ENCODE data around the gene NIBAN1. TPM values are rescaled to one million over a fixed set of nuclear protein-coding genes. Genes with fewer than 3 reads are reported as not detected.

Gene NIBAN1
- total RNA-seq, 1 experiment from 2014 or later: 5.9 TPM

DNA sequence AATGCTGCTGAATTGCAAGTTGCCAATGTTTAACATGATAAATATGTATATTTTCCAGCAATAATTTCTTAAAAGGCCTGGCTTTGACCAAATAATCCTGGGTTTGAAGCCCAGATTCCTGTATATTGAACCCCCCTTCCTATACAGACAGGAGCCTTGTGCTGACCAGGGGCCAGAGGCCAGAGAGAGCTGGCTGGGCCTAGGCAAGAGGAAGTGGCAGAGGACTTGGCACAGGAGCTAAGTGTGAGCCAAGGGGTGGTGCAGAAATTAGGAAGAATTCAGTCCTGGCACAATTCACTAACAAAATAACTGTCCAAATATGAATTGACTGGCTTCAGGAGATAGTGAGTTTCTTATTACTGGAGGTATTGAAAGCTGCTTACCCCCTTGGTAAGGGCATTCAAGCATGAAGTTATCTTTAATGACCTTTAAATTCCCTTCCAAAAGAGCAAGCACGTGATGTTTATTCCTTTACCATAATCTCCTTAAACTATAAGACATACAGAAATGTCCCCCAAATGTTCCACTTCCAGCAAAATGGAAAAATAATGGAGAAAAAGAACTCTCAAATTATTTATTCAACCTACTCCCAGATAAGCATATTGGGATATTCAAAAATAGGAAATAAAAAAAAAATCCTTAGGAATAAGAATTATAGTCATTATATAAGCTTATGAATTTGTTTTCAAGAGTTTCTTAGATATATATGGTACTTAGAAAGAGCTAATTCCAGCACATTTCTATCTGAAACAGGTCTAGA, 26.6 kb downstream of the NIBAN1 start:
- Histone ChIP-seq H3K9me3 (ENCODE audit: control insufficient read depth, low read depth, low read length) (no peaks in the 10 kb centered on the region), H4K91ac (ENCODE audit: insufficient read length, low read depth, low read length) (no peak overlapping the region), H3K27ac (ENCODE audit: insufficient read length, low read depth, low read length) (no peak overlapping the region), H3K79me2 (ENCODE audit: insufficient read depth, low read length) (no peaks in the 10 kb centered on the region), H2BK20ac (ENCODE audit: low read depth, low read length, poor library complexity, severe bottlenecking) (no peak overlapping the region), H3K14ac (ENCODE audit: insufficient read depth, low read length) (no peak overlapping the region), H3K18ac (ENCODE audit: insufficient read length, low read depth, low read length) (no peak overlapping the region), H3K4ac (ENCODE audit: low read depth, low read length) (no peak overlapping the region), H3K23me2 (ENCODE audit: insufficient read length, low read depth, low read length, poor library complexity, severe bottlenecking) (no peaks in the 10 kb centered on the region), H3K56ac (ENCODE audit: insufficient read length, low read depth, low read length) (no peak overlapping the region), H4K20me1 (ENCODE audit: control insufficient read depth, insufficient read depth, insufficient read length) (no peaks in the 10 kb centered on the region), H2BK12ac (ENCODE audit: insufficient read length, low read depth, low read length) (no peak overlapping the region), H3K27me3 (ENCODE audit: insufficient read depth, low read length) (no peaks in the 10 kb centered on the region), H3K79me1 (ENCODE audit: insufficient read depth, low read depth, low read length, poor library complexity, severe bottlenecking) (no peaks in the 10 kb centered on the region), H3K4me2 (ENCODE audit: insufficient read depth, insufficient read length, low read length) (no peak overlapping the region), H2BK5ac (ENCODE audit: insufficient read length, low read length) (no peak overlapping the region), H2AFZ (ENCODE audit: low read length) (no peak overlapping the region), H3K4me1 (ENCODE audit: insufficient read depth, low read length) (peaks cover 2% of the 10 kb centered on the region; the same call in 1 of the 2 replicates), H3K9ac (ENCODE audit: extremely low read depth, insufficient read length, low read length) (no peak overlapping the region), H2BK15ac (ENCODE audit: low read depth, low read length) (no peak overlapping the region), H2AK5ac (ENCODE audit: insufficient read length, low read length) (no peak overlapping the region), H4K8ac (replicated peaks; ENCODE audit: insufficient read length, low read depth, low read length) (no peak overlapping the region), H3T11ph (ENCODE audit: low read length) (no peak overlapping the region), H3K23ac (ENCODE audit: insufficient read length, low read depth, low read length) (no peak overlapping the region), H2BK120ac (ENCODE audit: low read depth, low read length, poor library complexity, severe bottlenecking) (no peak overlapping the region), H4K5ac (ENCODE audit: insufficient read length, low read depth, low read length) (no peak overlapping the region)
- Mint-ChIP-seq H3K4me3 (no peak overlapping the region), H3K36me3 (ENCODE audit: insufficient read depth in 1 of 3, low read depth in 3 of 3) (peaks cover 0 to 4% (median 0%) of the 10 kb centered on the region in 3 experiments; a peak in 2 of 7 replicates), H3K9me3 (no peaks in the 10 kb centered on the region), H3K27me3 (ENCODE audit: low read depth) (no peaks in the 10 kb centered on the region), H3K4me1 (peaks cover 18% of the 10 kb centered on the region in 2 experiments), H3K27ac (no peak overlapping the region; a peak in 1 of 7 replicates)
- no peak for DNase-seq
- no CpG with 5 or more reads among the region's 1 CpG for WGBS (ENCODE audit: extremely low coverage, insufficient read length, low lambda C conversion rate)
- TF ChIP-seq, protein P1, sequence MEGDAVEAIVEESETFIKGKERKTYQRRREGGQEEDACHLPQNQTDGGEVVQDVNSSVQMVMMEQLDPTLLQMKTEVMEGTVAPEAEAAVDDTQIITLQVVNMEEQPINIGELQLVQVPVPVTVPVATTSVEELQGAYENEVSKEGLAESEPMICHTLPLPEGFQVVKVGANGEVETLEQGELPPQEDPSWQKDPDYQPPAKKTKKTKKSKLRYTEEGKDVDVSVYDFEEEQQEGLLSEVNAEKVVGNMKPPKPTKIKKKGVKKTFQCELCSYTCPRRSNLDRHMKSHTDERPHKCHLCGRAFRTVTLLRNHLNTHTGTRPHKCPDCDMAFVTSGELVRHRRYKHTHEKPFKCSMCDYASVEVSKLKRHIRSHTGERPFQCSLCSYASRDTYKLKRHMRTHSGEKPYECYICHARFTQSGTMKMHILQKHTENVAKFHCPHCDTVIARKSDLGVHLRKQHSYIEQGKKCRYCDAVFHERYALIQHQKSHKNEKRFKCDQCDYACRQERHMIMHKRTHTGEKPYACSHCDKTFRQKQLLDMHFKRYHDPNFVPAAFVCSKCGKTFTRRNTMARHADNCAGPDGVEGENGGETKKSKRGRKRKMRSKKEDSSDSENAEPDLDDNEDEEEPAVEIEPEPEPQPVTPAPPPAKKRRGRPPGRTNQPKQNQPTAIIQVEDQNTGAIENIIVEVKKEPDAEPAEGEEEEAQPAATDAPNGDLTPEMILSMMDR (conservative IDR thresholded peaks at IDR 0.05): no peak

All from H9 (cell line).